LHCN-M2 (cell line): ENCODE results near the gene TMEM14C. TPM values are rescaled to one million over a fixed set of nuclear protein-coding genes. Genes with fewer than 3 reads are reported as not detected.
"Not testable (repeated sequence)": the region's sequence is repeated elsewhere in the genome, so short reads cannot be mapped to it uniquely, and the experiment has no call there.

Source experiments
- DNase-seq: peaks from one replicate; pipeline ENCODE4 v3.0.0-alpha.2; 2012; ENCODE audit warnings: low read depth
- total RNA-seq: library from RNA; depleted of rRNA; stranded (reverse); fragments of >200 nt; gene quantifications from 2 replicates; pipeline ENCODE4 v1.2.3, GENCODE V29; 2014

Gene TMEM14C
- total RNA-seq, 1 experiment from 2014 or later: 197 TPM

DNA sequence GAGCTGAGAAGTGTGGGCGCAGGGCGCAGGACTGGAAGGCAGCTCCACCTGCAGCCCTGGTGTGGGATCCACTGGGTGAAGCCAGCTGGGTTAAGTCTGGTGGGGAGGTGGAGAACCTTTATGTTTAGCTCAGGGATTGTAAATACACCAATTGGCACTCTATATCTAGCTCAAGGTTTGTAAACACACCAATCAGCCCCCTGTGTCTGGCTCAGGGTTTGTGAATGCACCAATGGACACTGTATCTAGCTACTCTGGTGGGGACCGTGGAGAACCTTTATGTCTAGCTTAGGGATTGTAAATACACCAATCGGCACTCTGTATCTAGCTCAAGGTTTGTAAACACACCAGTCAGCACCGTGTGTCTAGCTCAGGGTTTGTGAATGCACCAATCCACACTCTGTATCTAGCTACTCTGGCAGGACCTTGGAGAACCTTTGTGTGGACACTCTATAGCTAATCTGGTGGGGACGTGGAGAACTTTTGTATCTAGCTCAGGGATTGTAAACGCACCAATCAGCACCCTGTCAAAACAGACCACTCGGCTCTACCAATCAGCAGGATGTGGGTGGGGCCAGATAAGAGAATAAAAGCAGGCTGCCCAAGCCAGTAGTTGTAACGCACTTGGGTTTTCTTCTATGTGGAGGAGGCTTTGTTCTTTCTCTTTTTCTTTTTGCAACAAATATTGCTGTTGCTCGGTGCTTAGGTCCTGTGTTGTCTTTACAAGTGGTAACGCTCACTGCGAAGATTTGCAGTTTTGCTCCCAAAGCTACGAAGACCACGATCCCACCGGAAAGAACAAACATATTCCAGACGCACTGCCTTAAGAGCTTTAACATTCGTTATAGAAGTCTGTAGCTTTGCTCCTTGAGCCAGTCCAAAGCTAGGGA is 1.7 kb upstream of the TMEM14C start:
- DNase-seq: not testable (repeated sequence)

DNA sequence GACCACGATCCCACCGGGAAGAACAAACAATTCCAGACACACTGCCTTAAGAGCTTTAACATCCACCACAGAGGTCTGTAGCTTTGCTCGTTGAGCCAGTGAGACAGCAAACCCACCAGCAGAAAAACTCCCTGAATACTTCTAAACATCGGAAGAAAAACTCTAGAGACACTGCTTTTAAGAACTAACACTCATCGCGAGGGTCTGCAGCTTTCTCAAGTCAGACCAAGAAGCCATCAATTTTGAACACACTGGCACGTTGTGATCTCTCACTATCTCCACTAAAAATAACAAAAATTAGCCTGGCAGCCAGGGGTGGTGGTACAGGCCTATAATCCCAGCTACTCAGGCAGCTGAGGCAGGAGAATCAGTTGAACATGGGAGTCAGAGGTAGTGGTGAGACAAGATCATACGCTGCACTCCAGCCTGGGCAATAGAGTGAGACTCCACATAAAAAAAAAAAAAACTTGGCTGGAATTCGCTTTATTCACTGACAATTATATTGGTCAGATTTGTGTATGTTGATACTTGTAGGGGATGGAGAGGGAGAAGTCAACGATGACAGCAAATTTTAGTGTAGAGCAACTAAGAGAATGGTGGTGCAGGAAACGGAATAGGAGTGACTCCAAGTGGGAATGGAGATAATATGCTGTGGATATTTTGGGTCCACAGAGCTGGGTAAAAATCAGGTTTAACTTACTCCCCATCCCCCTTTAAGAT is 860 bp upstream of the TMEM14C start:
- no peak for DNase-seq

DNA sequence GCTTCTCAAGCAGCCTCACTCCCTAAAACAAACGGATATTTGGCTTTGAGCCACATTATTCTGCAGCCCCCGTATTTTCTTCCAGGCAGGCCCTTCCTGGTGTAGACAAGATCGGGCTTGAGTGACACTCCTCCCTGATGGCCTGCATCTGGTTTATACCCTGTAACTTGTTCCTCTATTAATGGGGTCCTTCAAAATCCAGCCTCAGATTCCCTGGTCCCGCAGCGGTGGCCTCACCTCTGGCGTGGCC is 375 bp upstream of the TMEM14C start:
- DNase-seq: no peak

DNA sequence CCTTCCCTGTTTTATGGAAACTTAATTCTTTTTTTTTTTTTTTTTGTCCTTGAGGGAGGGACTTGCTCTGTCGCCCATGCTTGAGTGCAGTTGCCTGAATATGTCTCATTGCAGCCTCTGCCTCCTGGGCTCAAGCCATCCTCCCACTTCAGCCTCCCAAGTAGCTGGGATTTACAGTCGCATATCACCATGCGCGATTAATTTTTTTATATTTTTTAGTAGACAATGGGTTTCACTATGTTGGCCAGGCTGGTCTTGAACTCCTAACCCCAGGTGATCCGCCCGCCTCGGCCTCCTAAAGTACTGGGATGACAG is 654 bp downstream of the TMEM14C start:
- DNase-seq: peak; percentile 29

DNA sequence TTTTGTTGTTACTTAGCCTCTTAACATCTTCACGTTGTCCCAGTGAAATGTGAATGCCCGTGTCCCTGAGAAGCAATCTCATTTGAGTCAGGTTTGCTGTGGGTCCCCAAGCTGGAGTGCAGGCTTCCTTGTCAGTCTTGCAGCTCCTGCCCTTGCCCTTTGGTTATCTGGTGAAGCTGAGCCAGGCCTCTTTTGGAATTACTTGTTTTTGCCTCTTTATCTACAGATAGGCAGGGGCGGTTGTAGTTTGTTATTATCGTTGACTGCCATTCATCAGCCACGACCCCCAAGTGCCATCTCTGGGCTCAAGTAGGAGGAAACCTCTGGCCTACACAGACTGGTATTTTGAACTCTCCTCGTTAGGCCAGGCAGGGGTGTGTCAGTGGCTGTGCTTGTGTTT is 2.2 kb downstream of the TMEM14C start:
- no peak for DNase-seq

- no peak for DNase-seq
Observed at GRCh38 chr6:10725716-10726115, 2.8 kb downstream of the TMEM14C start.

GRCh38 chr6:10730254-10730653 is 7.4 kb downstream of the TMEM14C start:
- DNase-seq: no peak

DNA sequence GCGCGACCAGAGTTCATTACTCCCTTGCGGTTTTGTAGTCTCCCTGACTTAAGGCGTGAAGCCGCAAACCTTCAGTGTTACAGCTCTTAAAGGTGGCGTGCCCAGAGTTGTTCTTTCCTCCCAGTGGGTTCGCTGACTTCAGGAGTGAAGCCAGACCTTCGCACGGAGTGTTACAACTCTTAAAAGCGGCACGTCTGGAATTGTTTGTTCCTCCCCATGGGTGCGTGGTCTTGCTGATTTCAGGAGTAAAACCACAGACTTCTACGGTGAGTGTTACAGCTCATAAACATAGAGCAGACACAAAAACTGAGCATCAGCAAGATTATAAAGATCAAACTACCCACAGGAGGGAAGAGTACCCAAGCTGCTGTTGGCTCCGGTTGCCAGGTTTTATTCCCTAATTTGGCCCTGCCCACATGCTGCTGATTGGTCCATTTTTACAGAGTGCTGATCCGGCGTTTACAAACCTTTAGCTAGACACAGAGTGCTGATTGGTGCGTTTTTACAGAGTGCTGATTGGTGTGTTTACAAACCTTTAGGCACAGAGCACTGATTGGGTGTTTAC is 10.4 kb downstream of the TMEM14C start:
- no peak for DNase-seq

GRCh38 chr6:10733863-10734262 is 11.0 kb downstream of the TMEM14C start:
- no peak for DNase-seq

- no peak for DNase-seq
Observed at GRCh38 chr6:10736731-10737130, 13.9 kb downstream of the TMEM14C start.

- DNase-seq: no peak
Observed at GRCh38 chr6:10740061-10740460, 17.2 kb downstream of the TMEM14C start.

GRCh38 chr6:10741643-10742042 is 18.8 kb downstream of the TMEM14C start:
- DNase-seq: not testable (repeated sequence)

- DNase-seq: no peak
Observed at GRCh38 chr6:10742251-10742650, 19.4 kb downstream of the TMEM14C start.

DNA sequence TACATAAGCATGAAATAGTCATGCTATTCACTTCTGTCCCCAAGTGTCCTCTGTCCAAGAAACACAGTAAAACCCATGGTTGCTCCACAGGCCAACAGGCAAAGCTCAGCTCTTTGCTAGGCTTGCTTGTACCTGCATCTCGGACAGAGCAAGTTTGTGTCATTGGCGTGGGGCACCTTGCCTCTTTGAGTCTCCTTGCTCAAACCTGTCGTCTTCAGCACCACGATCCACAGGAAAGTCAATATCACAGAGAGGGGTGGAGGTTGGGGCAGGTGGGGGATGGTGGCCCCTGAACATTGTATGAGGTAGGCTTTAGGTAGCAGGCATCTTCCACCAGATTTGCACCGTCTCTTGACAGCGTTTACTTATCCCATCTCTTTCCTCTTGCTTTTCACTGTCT is 20.6 kb downstream of the TMEM14C start:
- DNase-seq: no peak

DNA sequence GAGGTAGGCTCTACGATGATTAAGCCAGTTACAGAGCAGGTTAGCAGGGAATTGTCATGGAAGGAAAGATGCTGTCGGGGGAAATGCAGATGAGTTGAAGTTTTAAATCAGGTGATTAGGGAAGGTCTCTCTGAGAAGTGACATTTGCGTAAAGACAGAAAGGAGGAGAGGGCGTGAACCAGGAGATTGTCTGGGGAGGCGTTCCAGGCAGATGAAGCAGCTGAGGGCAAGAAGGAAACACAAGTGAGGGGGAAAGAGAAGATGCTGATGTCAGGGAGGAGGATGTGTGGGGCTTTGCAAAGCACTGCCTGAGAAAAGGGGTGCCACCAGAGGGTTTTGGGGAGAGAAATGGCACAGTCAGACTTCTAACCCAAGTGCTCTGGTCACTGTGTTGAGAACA is 22.2 kb downstream of the TMEM14C start:
- no peak for DNase-seq

GRCh38 chr6:10746915-10747250 is 24.0 kb downstream of the TMEM14C start:
- DNase-seq: no peak

GRCh38 chr6:10747251-10747972 is 24.5 kb downstream of the TMEM14C start, which contains the start of gene TMEM14B:
TSS of gene TMEM14B (plus strand) at chr6:10747805. CDS start at chr6:10749246, 1,441 bp downstream.
- DNase-seq: peak; percentile 92

DNA sequence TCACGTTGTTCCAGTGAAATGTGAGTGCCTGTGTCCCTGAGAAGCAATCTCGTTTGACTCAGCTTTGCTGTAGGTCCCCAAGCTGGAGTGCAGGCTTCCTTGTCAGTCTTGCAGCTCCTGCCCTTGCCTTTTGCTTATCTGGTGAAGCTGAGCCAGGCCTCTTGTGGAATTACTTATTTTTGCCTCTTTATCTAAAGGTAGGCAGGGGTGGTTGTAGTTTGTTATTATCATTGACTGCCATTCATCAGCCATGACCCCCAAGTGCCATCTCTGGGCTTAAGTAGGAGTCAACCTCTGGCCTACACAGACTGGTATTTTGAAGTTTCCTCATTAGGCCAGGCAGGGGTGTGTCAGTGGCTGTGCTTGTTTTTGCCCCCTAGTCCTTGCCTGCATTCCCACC is 26.9 kb downstream of the TMEM14C start:
- no peak for DNase-seq

DNA sequence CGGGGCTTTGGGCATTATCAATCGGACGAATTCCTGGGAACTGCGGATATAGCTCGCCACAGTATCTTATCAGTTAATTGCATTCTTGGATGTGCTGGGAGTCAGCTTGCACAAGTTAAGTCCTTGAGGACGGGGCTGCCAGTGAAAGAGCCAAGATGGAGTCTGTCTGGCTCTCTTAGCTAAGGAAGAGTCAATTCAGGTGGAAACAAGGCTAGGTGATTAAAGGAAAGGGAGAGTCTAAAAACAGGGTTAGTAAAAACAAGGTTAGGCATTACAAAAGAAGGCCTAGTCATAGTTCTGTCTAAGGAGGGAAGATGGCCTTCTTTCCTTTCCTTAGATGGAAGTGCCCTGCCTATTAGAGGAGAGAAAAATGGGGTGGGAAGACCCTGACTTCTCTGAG is 27.7 kb downstream of the TMEM14C start:
- DNase-seq: not testable (repeated sequence)

DNA sequence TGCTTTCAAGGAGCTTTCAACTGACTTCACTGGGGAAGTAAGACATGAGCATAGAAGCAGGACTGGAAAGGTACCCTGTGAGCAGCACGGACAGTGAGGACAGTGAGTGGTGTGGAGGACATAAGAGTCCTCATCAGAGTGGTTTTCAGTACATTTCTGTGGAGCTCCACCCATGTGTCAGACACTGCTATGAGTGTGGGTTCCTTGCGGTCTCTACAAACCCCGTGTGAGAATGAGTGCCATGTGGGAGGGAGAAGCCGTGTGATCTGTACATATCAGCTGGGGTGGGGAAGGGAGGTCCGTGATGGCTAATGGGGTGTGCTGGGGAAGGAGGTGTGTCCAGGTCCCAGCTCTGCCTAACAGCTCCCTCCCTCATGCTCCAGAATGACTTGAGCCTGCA is 28.9 kb downstream of the TMEM14C start:
- not testable (repeated sequence) for DNase-seq

- no peak for DNase-seq
Observed at GRCh38 chr6:10756085-10756484, 33.2 kb downstream of the TMEM14C start.

- DNase-seq: peak; percentile 89
Observed at GRCh38 chr6:10759312-10759839, 36.5 kb downstream of the TMEM14C start.
